Ishikawa (cell line): ENCODE results near the gene KLHL26.

Experiments
- CEBPB ChIP-seq: IDR thresholded peaks from 2 replicates; pipeline ENCODE4 v1.6.1; 2012
- CREB1 ChIP-seq: IDR thresholded peaks from 2 replicates; pipeline ENCODE4 v1.6.1; 2012; ENCODE audit warnings: low read depth
- EGR1 ChIP-seq: IDR thresholded peaks from 2 replicates; pipeline ENCODE4 v1.6.1; 2012
- EP300 ChIP-seq: IDR thresholded peaks from 2 replicates; pipeline ENCODE4 v1.6.1; 2012; ENCODE audit warnings: borderline replicate concordance
- FOXM1 ChIP-seq: IDR thresholded peaks from 2 replicates; pipeline ENCODE4 v1.6.1; 2012; ENCODE audit warnings: low read depth, borderline replicate concordance
- MAX ChIP-seq: IDR thresholded peaks from 2 replicates; pipeline ENCODE4 v1.6.1; 2012
- NFIC ChIP-seq: IDR thresholded peaks from 2 replicates; pipeline ENCODE4 v1.6.1; 2012
- RAD21 ChIP-seq: IDR thresholded peaks from 2 replicates; pipeline ENCODE4 v1.6.1; 2012; ENCODE audit warnings: low read depth
- REST ChIP-seq: IDR thresholded peaks from 2 replicates; pipeline ENCODE4 v1.6.1; 2012; ENCODE audit warnings: low read depth, mild to moderate bottlenecking
- TAF1 ChIP-seq: IDR thresholded peaks from 2 replicates; pipeline ENCODE4 v1.6.1; 2012; ENCODE audit warnings: low read depth, mild to moderate bottlenecking
- TCF12 ChIP-seq: IDR thresholded peaks from 2 replicates; pipeline ENCODE4 v1.6.1; 2012; ENCODE audit warnings: low read depth
- TEAD4 ChIP-seq: IDR thresholded peaks from 2 replicates; pipeline ENCODE4 v1.6.1; 2012
- USF1 ChIP-seq: IDR thresholded peaks from 2 replicates; pipeline ENCODE4 v1.6.1; 2012
- YY1 ChIP-seq: IDR thresholded peaks from 2 replicates; pipeline ENCODE4 v1.6.1; 2012; ENCODE audit warnings: low read depth
- ZBTB7A ChIP-seq: IDR thresholded peaks from 2 replicates; pipeline ENCODE4 v1.6.1; 2012; ENCODE audit warnings: low read depth

KLHL26 gene

GRCh38 chr19:18651733-18652132 lies 14.9 kb downstream of the KLHL26 start:
- no peak for TF ChIP-seq REST
- TF ChIP-seq YY1, result no peak
- TF ChIP-seq FOXM1, result no peak
- TF ChIP-seq RAD21, result no peak
- TF ChIP-seq TAF1, result no peak
- no peak for TF ChIP-seq MAX
- TF ChIP-seq NFIC, result no peak
- no peak for TF ChIP-seq ZBTB7A
- no peak for TF ChIP-seq EGR1
- no peak for TF ChIP-seq CEBPB
- TF ChIP-seq TCF12, result no peak
- no peak for TF ChIP-seq EP300
- no peak for TF ChIP-seq USF1
- TF ChIP-seq CREB1, result no peak
- TF ChIP-seq TEAD4, result no peak

- TF ChIP-seq TCF12 (no peak), MAX (no peak), TEAD4 (no peak), EP300 (no peak), TAF1 (no peak), RAD21 (no peak), ZBTB7A (no peak), YY1 (no peak), CEBPB (no peak), EGR1 (no peak), USF1 (no peak)
Observed at GRCh38 chr19:18653853-18654252, 17.0 kb downstream of the KLHL26 start.

- TF ChIP-seq EP300 (no peak), TEAD4 (no peak), ZBTB7A (no peak), REST (no peak), USF1 (no peak), RAD21 (no peak), CEBPB (no peak), CREB1 (no peak), TAF1 (no peak), YY1 (no peak), MAX (no peak), NFIC (no peak), TCF12 (no peak), EGR1 (no peak), FOXM1 (no peak)
Observed at GRCh38 chr19:18654469-18654868, 17.6 kb downstream of the KLHL26 start.

GRCh38 chr19:18655173-18655844 lies 18.5 kb downstream of the KLHL26 start:
- TF ChIP-seq TCF12 (no peak), RAD21 (no peak), EP300 (no peak), NFIC (no peak), EGR1 (no peak), TAF1 (no peak), YY1 (no peak), USF1 (no peak), MAX (no peak), FOXM1 (no peak), ZBTB7A (no peak), REST (no peak), CEBPB (no peak), TEAD4 (no peak), CREB1 (no peak)
